Stimulated activated CD4-positive, alpha-beta T cell treated with anti-CD3 and anti-CD28 coated beads, TNF-alpha, amount 100 ng/mL, for 4 hours (primary cell): ENCODE results near the gene TAL2.

ENCODE experiments used
- DNase-seq, 3 experiments: peaks; one replicate each; pipeline ENCODE4 v3.0.0-alpha.2; 2020; ENCODE audit warnings: low read depth in 3 of 3

The TAL2 gene

GRCh38 chr9:105710638-105711037 is 48.4 kb downstream of the TAL2 start:
- no peak for DNase-seq

GRCh38 chr9:105711867-105712266 is 49.6 kb downstream of the TAL2 start:
- no peak for DNase-seq

GRCh38 chr9:105712297-105712696 is 50.0 kb downstream of the TAL2 start:
- no peak for DNase-seq
